A673 (cell line): ENCODE results near the gene KRT38.

Experiments
- EZH2 ChIP-seq: fragments of 200-600 bp; sonication (generic); IDR thresholded peaks from 2 replicates; pipeline ENCODE4 v1.6.1; 2017; ENCODE audit warnings: borderline replicate concordance, low read depth, mild to moderate bottlenecking, mixed read lengths, antibody characterized with exemption, low read length; ENCODE audit not compliant: poor library complexity, severe bottlenecking
- TF ChIP-seq, protein P1 (sequence below): fragments of 300-800, 200-600 bp; sonication (generic); conservative IDR thresholded peaks from 2 replicates; pipeline ENCODE4 v1.5.1; 2017; ENCODE audit warnings: low read depth, mild to moderate bottlenecking, antibody characterized with exemption, low read length, moderate library complexity, mixed read lengths

DNA sequence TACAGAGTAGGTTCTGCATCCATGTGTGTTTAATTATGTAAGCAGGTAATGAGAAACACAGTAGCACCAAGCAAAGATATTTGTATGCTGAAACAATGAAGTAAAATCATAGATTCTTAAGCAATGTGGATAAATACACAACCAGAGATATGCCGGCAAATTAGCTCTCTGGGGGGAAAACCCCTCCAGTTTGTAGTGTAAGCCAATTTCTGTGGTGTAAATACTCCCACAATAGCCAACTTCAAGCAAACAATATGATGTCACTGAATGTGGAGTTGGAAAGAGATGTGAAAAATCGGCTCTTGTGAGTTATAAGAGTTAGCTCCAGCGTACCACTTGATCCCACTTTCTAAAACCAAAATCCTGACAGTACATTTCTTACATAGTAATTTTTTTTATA, 3.9 kb upstream of the KRT38 start:
- TF ChIP-seq, protein P1, sequence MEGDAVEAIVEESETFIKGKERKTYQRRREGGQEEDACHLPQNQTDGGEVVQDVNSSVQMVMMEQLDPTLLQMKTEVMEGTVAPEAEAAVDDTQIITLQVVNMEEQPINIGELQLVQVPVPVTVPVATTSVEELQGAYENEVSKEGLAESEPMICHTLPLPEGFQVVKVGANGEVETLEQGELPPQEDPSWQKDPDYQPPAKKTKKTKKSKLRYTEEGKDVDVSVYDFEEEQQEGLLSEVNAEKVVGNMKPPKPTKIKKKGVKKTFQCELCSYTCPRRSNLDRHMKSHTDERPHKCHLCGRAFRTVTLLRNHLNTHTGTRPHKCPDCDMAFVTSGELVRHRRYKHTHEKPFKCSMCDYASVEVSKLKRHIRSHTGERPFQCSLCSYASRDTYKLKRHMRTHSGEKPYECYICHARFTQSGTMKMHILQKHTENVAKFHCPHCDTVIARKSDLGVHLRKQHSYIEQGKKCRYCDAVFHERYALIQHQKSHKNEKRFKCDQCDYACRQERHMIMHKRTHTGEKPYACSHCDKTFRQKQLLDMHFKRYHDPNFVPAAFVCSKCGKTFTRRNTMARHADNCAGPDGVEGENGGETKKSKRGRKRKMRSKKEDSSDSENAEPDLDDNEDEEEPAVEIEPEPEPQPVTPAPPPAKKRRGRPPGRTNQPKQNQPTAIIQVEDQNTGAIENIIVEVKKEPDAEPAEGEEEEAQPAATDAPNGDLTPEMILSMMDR, result no peak
- no peak for TF ChIP-seq EZH2
